ENCODE data around the gene PLA2G6. TPM values are rescaled to one million over a fixed set of nuclear protein-coding genes. Genes with fewer than 3 reads are reported as not detected.

Gene PLA2G6, protein sequence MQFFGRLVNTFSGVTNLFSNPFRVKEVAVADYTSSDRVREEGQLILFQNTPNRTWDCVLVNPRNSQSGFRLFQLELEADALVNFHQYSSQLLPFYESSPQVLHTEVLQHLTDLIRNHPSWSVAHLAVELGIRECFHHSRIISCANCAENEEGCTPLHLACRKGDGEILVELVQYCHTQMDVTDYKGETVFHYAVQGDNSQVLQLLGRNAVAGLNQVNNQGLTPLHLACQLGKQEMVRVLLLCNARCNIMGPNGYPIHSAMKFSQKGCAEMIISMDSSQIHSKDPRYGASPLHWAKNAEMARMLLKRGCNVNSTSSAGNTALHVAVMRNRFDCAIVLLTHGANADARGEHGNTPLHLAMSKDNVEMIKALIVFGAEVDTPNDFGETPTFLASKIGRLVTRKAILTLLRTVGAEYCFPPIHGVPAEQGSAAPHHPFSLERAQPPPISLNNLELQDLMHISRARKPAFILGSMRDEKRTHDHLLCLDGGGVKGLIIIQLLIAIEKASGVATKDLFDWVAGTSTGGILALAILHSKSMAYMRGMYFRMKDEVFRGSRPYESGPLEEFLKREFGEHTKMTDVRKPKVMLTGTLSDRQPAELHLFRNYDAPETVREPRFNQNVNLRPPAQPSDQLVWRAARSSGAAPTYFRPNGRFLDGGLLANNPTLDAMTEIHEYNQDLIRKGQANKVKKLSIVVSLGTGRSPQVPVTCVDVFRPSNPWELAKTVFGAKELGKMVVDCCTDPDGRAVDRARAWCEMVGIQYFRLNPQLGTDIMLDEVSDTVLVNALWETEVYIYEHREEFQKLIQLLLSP
- total RNA-seq, result 10.0 and 10.8 TPM in 2 replicates

DNA sequence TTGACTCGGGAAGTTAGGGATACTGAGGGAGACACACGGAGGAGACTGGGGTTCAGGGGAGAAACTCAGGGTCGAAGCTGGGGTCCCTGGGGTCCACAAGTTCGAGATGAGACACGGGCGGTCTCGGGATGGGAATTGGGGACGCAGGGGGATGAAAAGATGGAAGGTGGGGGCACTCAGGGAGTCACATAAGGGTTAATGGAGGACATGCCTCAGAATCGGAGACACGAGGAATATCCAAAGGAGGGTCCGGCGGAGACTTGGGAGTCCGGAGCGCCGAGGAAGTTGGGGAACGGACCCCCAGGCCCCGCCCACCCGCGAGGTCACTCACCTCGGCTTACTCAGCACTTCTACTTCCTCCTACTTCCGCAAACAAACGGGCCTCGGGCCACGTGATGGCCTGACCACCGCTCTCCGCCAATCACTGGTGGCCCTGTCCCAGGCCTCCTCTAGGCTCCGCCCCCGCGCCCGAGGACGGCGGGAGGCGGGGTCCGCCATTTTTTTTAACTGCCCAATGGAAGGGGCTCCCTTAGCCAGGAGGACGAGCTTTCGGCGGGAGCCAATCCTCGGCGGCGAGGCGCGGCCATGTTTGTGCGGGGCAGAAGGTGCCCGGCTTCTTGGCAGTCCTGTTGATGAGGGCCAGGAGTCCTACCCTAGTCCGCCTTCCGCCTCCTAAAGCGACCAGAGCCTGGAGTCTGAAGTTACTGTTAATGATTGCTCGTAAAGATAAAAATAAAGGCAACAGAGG, at the start of gene PLA2G6:
PLA2G6 (minus strand) TSS at position 378 of the 748 bp plus-strand sequence. CDS start 12,404 bp downstream, outside the sequence.
- DNase-seq (ENCODE audit: low read depth), result peak; percentile 99
- peak within 1 kb of the TSS; percentile 69 for H3K4me3 ChIP-seq (ENCODE audit: low read depth, low read length)
- TF ChIP-seq, protein P1, sequence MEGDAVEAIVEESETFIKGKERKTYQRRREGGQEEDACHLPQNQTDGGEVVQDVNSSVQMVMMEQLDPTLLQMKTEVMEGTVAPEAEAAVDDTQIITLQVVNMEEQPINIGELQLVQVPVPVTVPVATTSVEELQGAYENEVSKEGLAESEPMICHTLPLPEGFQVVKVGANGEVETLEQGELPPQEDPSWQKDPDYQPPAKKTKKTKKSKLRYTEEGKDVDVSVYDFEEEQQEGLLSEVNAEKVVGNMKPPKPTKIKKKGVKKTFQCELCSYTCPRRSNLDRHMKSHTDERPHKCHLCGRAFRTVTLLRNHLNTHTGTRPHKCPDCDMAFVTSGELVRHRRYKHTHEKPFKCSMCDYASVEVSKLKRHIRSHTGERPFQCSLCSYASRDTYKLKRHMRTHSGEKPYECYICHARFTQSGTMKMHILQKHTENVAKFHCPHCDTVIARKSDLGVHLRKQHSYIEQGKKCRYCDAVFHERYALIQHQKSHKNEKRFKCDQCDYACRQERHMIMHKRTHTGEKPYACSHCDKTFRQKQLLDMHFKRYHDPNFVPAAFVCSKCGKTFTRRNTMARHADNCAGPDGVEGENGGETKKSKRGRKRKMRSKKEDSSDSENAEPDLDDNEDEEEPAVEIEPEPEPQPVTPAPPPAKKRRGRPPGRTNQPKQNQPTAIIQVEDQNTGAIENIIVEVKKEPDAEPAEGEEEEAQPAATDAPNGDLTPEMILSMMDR (IDR thresholded peaks at IDR 0.05; ENCODE audit: insufficient read depth, low read depth, low read length), result no peak

- TF ChIP-seq, protein P1 (IDR thresholded peaks at IDR 0.05; ENCODE audit: insufficient read depth, low read depth, low read length), result no peak
- DNase-seq (ENCODE audit: low read depth), result no peak
- no peak overlapping the region for H3K4me3 ChIP-seq (ENCODE audit: low read depth, low read length)
Measured at GRCh38 chr22:38230916-38231315, 49.3 kb upstream of the PLA2G6 start.

DNA sequence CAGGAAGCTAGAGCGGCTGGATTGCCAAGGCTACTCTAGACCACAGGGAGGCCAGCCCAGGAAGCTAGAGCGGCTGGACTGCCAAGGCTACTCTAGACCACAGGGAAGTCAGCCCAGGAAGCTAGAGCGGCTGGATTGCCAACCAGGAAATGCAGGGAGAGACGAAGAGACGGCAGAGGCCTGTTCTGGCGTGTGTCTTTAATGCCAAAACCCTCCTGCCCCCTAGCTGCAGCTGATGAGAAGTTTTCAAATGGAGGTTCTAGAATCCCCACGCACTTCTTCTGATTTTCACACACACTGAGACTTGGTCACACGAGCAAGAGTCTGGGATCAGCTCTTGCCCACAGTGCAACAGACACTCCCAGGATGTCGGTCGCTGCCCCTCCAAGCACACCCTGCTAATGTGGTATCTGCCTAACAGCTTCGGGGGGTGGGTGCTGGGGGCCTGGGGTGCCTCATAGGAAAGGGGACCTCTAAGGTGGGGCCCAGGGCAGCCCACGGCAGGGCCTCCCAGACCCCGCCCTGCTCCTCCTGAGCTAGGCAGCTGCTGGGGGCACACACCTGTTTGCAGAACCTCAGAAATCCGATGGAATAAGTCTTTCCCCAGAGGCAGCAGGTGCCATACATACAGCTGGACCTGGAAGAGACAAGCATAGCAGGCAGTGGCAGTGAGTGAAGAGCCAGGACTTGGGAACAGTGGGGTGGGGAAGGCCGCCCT, 48.6 kb upstream of the PLA2G6 start:
- DNase-seq (ENCODE audit: low read depth), result peak; percentile 54
- TF ChIP-seq, protein P1 (IDR thresholded peaks at IDR 0.05; ENCODE audit: insufficient read depth, low read depth, low read length), result peak; percentile 43
- H3K4me3 ChIP-seq (ENCODE audit: low read depth, low read length), result no peak overlapping the region

DNA sequence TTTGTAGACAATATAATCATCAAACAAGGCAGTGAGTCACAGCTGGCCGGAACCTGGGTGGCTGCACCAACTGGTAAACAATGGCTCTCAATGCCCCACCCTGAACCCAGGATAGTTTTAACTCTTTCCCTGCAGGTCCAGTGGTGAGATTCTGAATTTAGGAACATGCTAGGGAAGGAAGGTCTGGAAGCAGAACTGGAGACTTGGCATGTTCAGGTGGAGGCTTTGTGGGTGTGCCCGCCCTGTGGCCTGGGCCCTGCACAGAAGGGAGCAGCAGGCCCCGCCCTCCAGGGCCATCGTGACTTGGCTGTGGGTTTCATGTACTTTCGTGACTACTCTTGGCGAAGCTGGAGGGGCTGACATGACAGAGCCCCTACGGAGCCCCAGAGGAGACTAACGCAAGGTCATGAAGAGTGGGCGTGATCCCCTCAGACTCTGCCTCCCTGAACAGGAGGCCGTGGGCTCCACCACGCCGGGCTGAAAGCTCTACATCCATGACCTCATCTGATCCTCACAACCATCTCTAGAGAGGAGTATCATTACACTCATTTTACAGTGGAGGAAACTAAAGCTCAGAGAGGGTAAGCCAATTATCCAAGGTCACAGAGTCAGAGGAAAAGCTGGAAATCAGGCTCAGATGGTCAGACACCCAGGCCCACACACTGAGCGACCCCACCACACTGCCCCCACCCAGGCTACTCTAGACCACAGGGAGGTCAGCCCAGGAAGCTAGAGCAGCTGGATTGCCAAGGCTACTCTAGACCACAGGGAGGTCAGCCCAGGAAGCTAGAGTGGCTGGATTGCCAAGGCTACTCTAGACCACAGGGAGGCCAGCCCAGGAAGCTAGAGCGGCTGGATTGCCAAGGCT, 47.5 kb upstream of the PLA2G6 start:
- peak; percentile 58 for DNase-seq (ENCODE audit: low read depth)
- TF ChIP-seq, protein P1 (IDR thresholded peaks at IDR 0.05; ENCODE audit: insufficient read depth, low read depth, low read length), result no peak
- no peak overlapping the region for H3K4me3 ChIP-seq (ENCODE audit: low read depth, low read length)

DNA sequence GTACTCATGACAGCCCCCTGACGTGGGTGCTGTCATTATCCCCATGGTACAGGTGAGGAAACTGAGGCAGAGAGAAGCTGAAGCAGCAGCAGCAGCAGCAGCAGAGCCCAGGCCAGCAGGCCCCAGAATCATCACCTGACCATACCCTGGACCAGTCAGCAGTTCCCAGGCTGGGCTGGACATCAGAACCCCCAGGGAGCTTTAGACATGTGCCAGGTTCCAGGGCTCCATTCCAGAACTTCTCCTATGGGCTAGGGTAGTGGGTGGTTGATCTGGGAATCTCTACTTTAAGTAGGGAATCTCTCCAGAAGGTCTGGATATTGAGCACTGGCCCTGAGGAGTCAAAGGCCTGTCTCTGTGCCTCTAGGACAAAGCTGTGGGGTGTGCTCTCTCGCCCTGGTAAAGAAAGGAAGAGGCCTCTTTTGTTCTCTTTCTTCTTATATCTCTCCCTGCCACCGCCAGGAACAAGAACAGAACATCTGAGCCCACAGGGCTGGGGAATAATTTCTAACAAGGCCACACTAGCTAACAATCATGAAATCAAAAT, 46.8 kb upstream of the PLA2G6 start:
- no peak for DNase-seq (ENCODE audit: low read depth)
- H3K4me3 ChIP-seq (ENCODE audit: low read depth, low read length), result no peak overlapping the region
- TF ChIP-seq, protein P1 (IDR thresholded peaks at IDR 0.05; ENCODE audit: insufficient read depth, low read depth, low read length), result no peak

Measured in fibroblast of villous mesenchyme (primary cell).